Neural crest cell (in vitro differentiated cells): Measurements from ENCODE around the gene TREML1. TPM values are rescaled to one million over a fixed set of nuclear protein-coding genes. Genes with fewer than 3 reads are reported as not detected.
"Not testable (repeated sequence)": the region's sequence is repeated elsewhere in the genome, so short reads cannot be mapped to it uniquely, and the experiment has no call there.

Source experiments
- DNase-seq: peaks from one replicate; pipeline ENCODE4 v3.0.0; 2021; ENCODE audit warnings: low read depth, mixed read lengths, low spot score
- H3K27ac Mint-ChIP-seq: one replicate; pipeline ENCODE4 v1.8.0; 2021; ENCODE audit warnings: mild to moderate bottlenecking, mixed read lengths; ENCODE audit not compliant: unreplicated experiment
- H3K27me3 Mint-ChIP-seq: 2 replicates; pipeline ENCODE4 v1.8.0; 2021; ENCODE audit warnings: low read depth, mild to moderate bottlenecking, mixed read lengths
- H3K36me3 Mint-ChIP-seq: 2 replicates; pipeline ENCODE4 v1.8.0; 2021; ENCODE audit warnings: low read depth, mild to moderate bottlenecking, mixed read lengths
- H3K4me1 Mint-ChIP-seq: 2 replicates; pipeline ENCODE4 v1.8.0; 2021; ENCODE audit warnings: mixed read lengths
- H3K4me3 Mint-ChIP-seq: one replicate; pipeline ENCODE4 v1.8.0; 2021; ENCODE audit warnings: mild to moderate bottlenecking, mixed read lengths
- H3K9me3 Mint-ChIP-seq: 2 replicates; pipeline ENCODE4 v1.8.0; 2021; ENCODE audit warnings: mixed read lengths
- CTCF ChIP-seq: fragments of 200-600 bp; sonication (generic); conservative IDR thresholded peaks from 2 replicates; pipeline ENCODE4 v1.5.0; 2021; ENCODE audit warnings: antibody characterized with exemption, mild to moderate bottlenecking
- total RNA-seq: library from RNA; stranded (reverse); gene quantifications from 2 replicates; pipeline ENCODE4 v1.2.1, GENCODE V29; 2021

Gene TREML1
- total RNA-seq, 1 donor from 2014 or later: not detected

- no peak overlapping the region for H3K4me3 Mint-ChIP-seq
- DNase-seq: peak; percentile 17
- TF ChIP-seq CTCF: peak; percentile 49
Measured at GRCh38 chr6:41191569-41191968, 37.4 kb upstream of the TREML1 start.

GRCh38 chr6:41190791-41191190, 36.6 kb upstream of the TREML1 start:
- H3K36me3 Mint-ChIP-seq: no peaks in the 10 kb centered on the region
- H3K4me1 Mint-ChIP-seq: no peaks in the 10 kb centered on the region
- TF ChIP-seq CTCF: no peak
- no peak overlapping the region for H3K27ac Mint-ChIP-seq
- H3K4me3 Mint-ChIP-seq: no peak overlapping the region
- H3K27me3 Mint-ChIP-seq: peaks cover 20% of the 10 kb centered on the region
- no peak for DNase-seq
- H3K9me3 Mint-ChIP-seq: peaks cover 4% of the 10 kb centered on the region

More at GRCh38 chr6:41191569-41191968, 37.4 kb upstream of the TREML1 start:
- Mint-ChIP-seq H3K36me3 (no peaks in the 10 kb centered on the region), H3K27ac (no peak overlapping the region), H3K4me1 (no peaks in the 10 kb centered on the region), H3K27me3 (peaks cover 26% of the 10 kb centered on the region), H3K9me3 (peaks cover 4% of the 10 kb centered on the region)

GRCh38 chr6:41189967-41190366, 35.8 kb upstream of the TREML1 start:
- no peaks in the 10 kb centered on the region for H3K4me1 Mint-ChIP-seq
- no peak overlapping the region for H3K4me3 Mint-ChIP-seq
- H3K27ac Mint-ChIP-seq: no peak overlapping the region
- H3K36me3 Mint-ChIP-seq: no peaks in the 10 kb centered on the region
- TF ChIP-seq CTCF: no peak
- peaks cover 13% of the 10 kb centered on the region for H3K27me3 Mint-ChIP-seq
- DNase-seq: no peak
- peaks cover 4% of the 10 kb centered on the region for H3K9me3 Mint-ChIP-seq

- not testable (repeated sequence) for H3K4me1 Mint-ChIP-seq, DNase-seq, H3K36me3 Mint-ChIP-seq, H3K27me3 Mint-ChIP-seq, H3K4me3 Mint-ChIP-seq, H3K27ac Mint-ChIP-seq, H3K9me3 Mint-ChIP-seq
Measured at GRCh38 chr6:41189046-41189445, 34.9 kb upstream of the TREML1 start.

- Mint-ChIP-seq H3K4me3 (no peak overlapping the region), H3K4me1 (no peaks in the 10 kb centered on the region), H3K36me3 (no peaks in the 10 kb centered on the region), H3K9me3 (peaks cover 4% of the 10 kb centered on the region), H3K27ac (no peak overlapping the region), H3K27me3 (peaks cover 3% of the 10 kb centered on the region)
- no peak for DNase-seq
- TF ChIP-seq CTCF: no peak
Measured at GRCh38 chr6:41187924-41188886, 34.1 kb upstream of the TREML1 start.

GRCh38 chr6:41186031-41186562, 31.9 kb upstream of the TREML1 start:
- Mint-ChIP-seq H3K4me1 (no peaks in the 10 kb centered on the region), H3K36me3 (no peaks in the 10 kb centered on the region), H3K9me3 (peaks cover 4% of the 10 kb centered on the region), H3K27ac (no peak overlapping the region), H3K27me3 (no peaks in the 10 kb centered on the region), H3K4me3 (no peak overlapping the region)
- no peak for DNase-seq
- TF ChIP-seq CTCF: no peak
